ENCODE data around the gene ADK. TPM values are rescaled to one million over a fixed set of nuclear protein-coding genes. Genes with fewer than 3 reads are reported as not detected.

ADK gene
- total and polyA plus RNA-seq, 2 of the 4 experiments (the other 2 are of a cell fraction): 30.6 to 40.9 TPM

- Histone ChIP-seq H2AFZ (replicated peaks; ENCODE audit: low read length, poor library complexity) (no peak overlapping the region), H4K91ac (ENCODE audit: insufficient read depth, low read depth, low read length) (no peak overlapping the region), H3K79me1 (ENCODE audit: low read depth in 1 of 2, low read length in 2 of 2) (peaks cover 0 to 21% of the 10 kb centered on the region in 2 experiments; a peak in 3 of 4 replicates), H3K27ac (ENCODE audit: insufficient read depth, low read length) (no peak overlapping the region), H2BK120ac (ENCODE audit: low read depth, low read length) (no peak overlapping the region), H2AK5ac (ENCODE audit: low read depth, low read length) (no peak overlapping the region), H3K4me1 (ENCODE audit: control insufficient read depth, insufficient read depth, low read length) (no peaks in the 10 kb centered on the region), H2BK15ac (ENCODE audit: low read depth, low read length) (no peak overlapping the region), H3K18ac (ENCODE audit: low read depth, low read length) (no peak overlapping the region), H3K56ac (ENCODE audit: extremely low read depth, insufficient read depth, low read length) (no peak overlapping the region), H4K20me1 (ENCODE audit: insufficient read depth, low read length) (no peaks in the 10 kb centered on the region), H2BK5ac (ENCODE audit: low read depth, low read length, poor library complexity, severe bottlenecking) (no peak overlapping the region), H3K27me3 (ENCODE audit: control insufficient read depth, insufficient read depth, low read length) (no peaks in the 10 kb centered on the region), H3K23ac (ENCODE audit: low read depth, low read length) (no peak overlapping the region), H4K8ac (ENCODE audit: low read depth in 2 of 2, low read length in 2 of 2) (no peak overlapping the region), H2BK20ac (ENCODE audit: low read depth, low read length) (no peak overlapping the region), H2AK9ac (replicated peaks; ENCODE audit: low read depth, low read length, poor library complexity) (no peak overlapping the region), H3K9me3 (ENCODE audit: control insufficient read depth, insufficient read depth, low read length) (no peaks in the 10 kb centered on the region), H3K4me3 (ENCODE audit: insufficient read depth, low read depth, low read length) (no peak overlapping the region), H3K4ac (ENCODE audit: low read depth, low read length) (no peak overlapping the region), H3K14ac (replicated peaks; ENCODE audit: low read depth, low read length) (no peak overlapping the region), H4K5ac (ENCODE audit: low read depth, low read length) (no peak overlapping the region), H3K9ac (ENCODE audit: low read depth, low read length) (no peak overlapping the region), H3K36me3 (ENCODE audit: control insufficient read depth, insufficient read depth, low read length) (peaks cover 4% of the 10 kb centered on the region), H3K9me1 (ENCODE audit: insufficient read depth, low read length) (no peaks in the 10 kb centered on the region), H3K4me2 (ENCODE audit: low read depth, low read length) (no peak overlapping the region)
- CTCF ChIA-PET: interaction anchor here (0.6 kb wide), 2 partner anchors 368 to 989 kb away, joined by 3 to 4 read pairs; partner anchors contain the start of gene COMTD1
- no TSS peak for BruUV-seq (replicated peaks)
- TF ChIP-seq NFE2L2 (IDR thresholded peaks at IDR 0.05; ENCODE audit: low read depth, low read length) (no peak), SMC3 (IDR thresholded peaks at IDR 0.05; ENCODE audit: low read depth, low read length) (no peak), RFX5 (IDR thresholded peaks at IDR 0.05; ENCODE audit: low read depth, low read length) (no peak), POLR2A (IDR thresholded peaks at IDR 0.05; ENCODE audit: low read depth, low read length) (no peak)
- intact Hi-C loops (cut with micrococcal nuclease) (no loop called here), dilution Hi-C loops (cut with HindIII; ENCODE audit: low sequenced_read_pairs, unreplicated experiment) (no loop called here), in situ Hi-C loops (cut with MboI; ENCODE audit: low sequenced_read_pairs) (loop anchor here (5.0 to 10.0 kb wide), 2 partner anchors 851 to 988 kb away; partner anchors contain the start of gene COMTD1)
- ATAC-seq (ENCODE audit: low read depth): no peak
- no peak for DNase-seq
- POLR2A ChIA-PET (ENCODE audit: unreplicated experiment): no interaction called here
These were observed 95.5 kb downstream of the ADK start for GRCh38 chr10:74246495-74246894.

Measured in IMR-90 (cell line).